H9 (cell line): ENCODE results near the gene CCM2. TPM values are rescaled to one million over a fixed set of nuclear protein-coding genes. Genes with fewer than 3 reads are reported as not detected.

Experiments
- DNase-seq: peaks from one replicate; pipeline ENCODE4 v3.0.0-alpha.2; 2017
- H2AFZ ChIP-seq: one replicate; pipeline ENCODE4 v1.6.1; 2013; ENCODE audit warnings: mild to moderate bottlenecking, low read length, control low read depth, moderate library complexity
- H2AK5ac ChIP-seq: 2 replicates; pipeline ENCODE4 v1.6.1; 2013; ENCODE audit warnings: low read length, control low read depth, mixed read lengths; ENCODE audit not compliant: insufficient read length
- H2BK120ac ChIP-seq: one replicate; pipeline ENCODE4 v1.6.1; 2013; ENCODE audit warnings: low read depth, mild to moderate bottlenecking, low read length, control low read depth, inconsistent platforms; ENCODE audit not compliant: poor library complexity, severe bottlenecking
- H2BK12ac ChIP-seq: 2 replicates; pipeline ENCODE4 v1.6.1; 2013; ENCODE audit warnings: low read length, control low read depth, mixed read lengths, low read depth; ENCODE audit not compliant: insufficient read length
- H2BK15ac ChIP-seq: 2 replicates; pipeline ENCODE4 v1.6.1; 2013; ENCODE audit warnings: low read depth, low read length, control low read depth
- H2BK20ac ChIP-seq: one replicate; pipeline ENCODE4 v1.6.1; 2013; ENCODE audit warnings: low read depth, mild to moderate bottlenecking, low read length, control low read depth, inconsistent platforms; ENCODE audit not compliant: poor library complexity, severe bottlenecking
- H2BK5ac ChIP-seq: 2 replicates; pipeline ENCODE4 v1.6.1; 2013; ENCODE audit warnings: low read length, control low read depth, mixed read lengths; ENCODE audit not compliant: insufficient read length
- H3K14ac ChIP-seq: 2 replicates; pipeline ENCODE4 v1.6.1; 2013; ENCODE audit warnings: low read length, control low read depth; ENCODE audit not compliant: insufficient read depth
- H3K18ac ChIP-seq: 2 replicates; pipeline ENCODE4 v1.6.1; 2013; ENCODE audit warnings: low read depth, mild to moderate bottlenecking, mixed read lengths, low read length, control low read depth; ENCODE audit not compliant: insufficient read length
- H3K23ac ChIP-seq: 2 replicates; pipeline ENCODE4 v1.6.1; 2013; ENCODE audit warnings: low read length, control low read depth, mixed read lengths, low read depth; ENCODE audit not compliant: insufficient read length
- H3K23me2 ChIP-seq: 2 replicates; pipeline ENCODE4 v1.6.1; 2013; ENCODE audit warnings: low read depth, mild to moderate bottlenecking, mixed read lengths, low read length, control low read depth; ENCODE audit not compliant: insufficient read length, poor library complexity, severe bottlenecking
- H3K27ac ChIP-seq: 2 replicates; pipeline ENCODE4 v1.5.1; 2013; ENCODE audit warnings: low read length, control low read depth, mixed read lengths, low read depth; ENCODE audit not compliant: insufficient read length
- H3K27me3 ChIP-seq: 2 replicates; pipeline ENCODE4 v1.6.1; 2013; ENCODE audit warnings: low read length, control low read depth, inconsistent platforms; ENCODE audit not compliant: insufficient read depth
- H3K4ac ChIP-seq: 2 replicates; pipeline ENCODE4 v1.6.1; 2013; ENCODE audit warnings: low read depth, mild to moderate bottlenecking, control low read depth, inconsistent platforms, low read length, moderate library complexity
- H3K4me1 ChIP-seq: 2 replicates; pipeline ENCODE4 v1.6.1; 2013; ENCODE audit warnings: low read length, control low read depth, inconsistent platforms; ENCODE audit not compliant: insufficient read depth
- H3K4me2 ChIP-seq: 2 replicates; pipeline ENCODE4 v1.6.1; 2013; ENCODE audit warnings: low read length, control low read depth, mixed read lengths; ENCODE audit not compliant: insufficient read length, insufficient read depth
- H3K56ac ChIP-seq: 2 replicates; pipeline ENCODE4 v1.6.1; 2013; ENCODE audit warnings: low read depth, mild to moderate bottlenecking, mixed read lengths, low read length, control low read depth; ENCODE audit not compliant: insufficient read length
- H3K79me1 ChIP-seq: 2 replicates; pipeline ENCODE4 v1.6.1; 2013; ENCODE audit warnings: low read depth, mild to moderate bottlenecking, moderate library complexity, low read length, control low read depth, inconsistent platforms; ENCODE audit not compliant: insufficient read depth, poor library complexity, severe bottlenecking
- H3K79me2 ChIP-seq: 2 replicates; pipeline ENCODE4 v1.6.1; 2013; ENCODE audit warnings: low read length, control low read depth, inconsistent platforms; ENCODE audit not compliant: insufficient read depth
- H3K9ac ChIP-seq: 2 replicates; pipeline ENCODE4 v1.6.1; 2013; ENCODE audit warnings: low read length, control low read depth, mixed read lengths; ENCODE audit not compliant: insufficient read length; ENCODE audit errors: extremely low read depth
- H3K9me3 ChIP-seq: one replicate; pipeline ENCODE4 v1.6.1; 2013; ENCODE audit warnings: low read depth, low read length, inconsistent platforms; ENCODE audit not compliant: control insufficient read depth
- H3T11ph ChIP-seq: one replicate; pipeline ENCODE4 v1.6.1; 2013; ENCODE audit warnings: mild to moderate bottlenecking, low read length, control low read depth, inconsistent platforms
- H4K20me1 ChIP-seq: one replicate; pipeline ENCODE4 v1.6.1; 2013; ENCODE audit not compliant: control insufficient read depth, insufficient read length, insufficient read depth
- H4K5ac ChIP-seq: 2 replicates; pipeline ENCODE4 v1.6.1; 2013; ENCODE audit warnings: low read depth, mild to moderate bottlenecking, mixed read lengths, low read length, control low read depth; ENCODE audit not compliant: insufficient read length
- H4K8ac ChIP-seq: replicated peaks from 2 replicates; pipeline ENCODE4 v1.6.1; 2013; ENCODE audit warnings: low read length, control low read depth, mixed read lengths, low read depth; ENCODE audit not compliant: insufficient read length
- H4K91ac ChIP-seq: 2 replicates; pipeline ENCODE4 v1.6.1; 2013; ENCODE audit warnings: low read depth, mild to moderate bottlenecking, moderate library complexity, mixed read lengths, low read length, control low read depth; ENCODE audit not compliant: insufficient read length
- H3K27ac Mint-ChIP-seq, 3 experiments: 2 replicates in 2 of 3; 3 replicates in 1 of 3; pipeline ENCODE4 v1.8.0; 2020 to 2021; ENCODE audit warnings: mixed read lengths in 3 of 3, mild to moderate bottlenecking in 1 of 3, moderate library complexity in 1 of 3
- H3K27me3 Mint-ChIP-seq: 2 replicates; pipeline ENCODE4 v1.8.0; 2021; ENCODE audit warnings: low read depth, mild to moderate bottlenecking, moderate library complexity, mixed read lengths
- H3K36me3 Mint-ChIP-seq, 3 experiments: 2 replicates in 2 of 3; 3 replicates in 1 of 3; pipeline ENCODE4 v1.8.0; 2020 to 2021; ENCODE audit warnings: low read depth in 3 of 3, mixed read lengths in 3 of 3; ENCODE audit not compliant: insufficient read depth in 1 of 3
- H3K4me1 Mint-ChIP-seq, 2 experiments: 2 replicates each; pipeline ENCODE4 v1.8.0; 2020; ENCODE audit warnings: mixed read lengths in 2 of 2
- H3K4me3 Mint-ChIP-seq, 2 experiments: 2 replicates in 1 of 2; 3 replicates in 1 of 2; pipeline ENCODE4 v1.8.0; 2020 to 2021; ENCODE audit warnings: mild to moderate bottlenecking in 2 of 2, mixed read lengths in 2 of 2, moderate library complexity in 1 of 2
- H3K9me3 Mint-ChIP-seq, 2 experiments: 2 replicates in 1 of 2; 3 replicates in 1 of 2; pipeline ENCODE4 v1.8.0; 2020; ENCODE audit warnings: mild to moderate bottlenecking in 2 of 2, mixed read lengths in 2 of 2, moderate library complexity in 1 of 2
- CTCF ChIP-seq: fragments of 200-600 bp; sonication (generic); conservative IDR thresholded peaks from 3 replicates; pipeline ENCODE4 v1.8.0; 2021; ENCODE audit warnings: antibody characterized with exemption, mild to moderate bottlenecking
- WGBS: extraction: QIAGEN DNeasy Blood & Tissue Kit; methylation state at CpG from one replicate; pipeline ENCODE4 v1.1.7; 2013; ENCODE audit warnings: missing lambda C conversion rate, low lambda C conversion rate, mixed read lengths; ENCODE audit not compliant: insufficient read length; ENCODE audit errors: extremely low coverage; 5-methylcytosine and 5-hydroxymethylcytosine counted together
- total RNA-seq: library from RNA; stranded (reverse); gene quantifications from 2 replicates; pipeline ENCODE4 v1.2.1, GENCODE V29; 2021

CCM2 gene
- total RNA-seq, 1 experiment from 2014 or later: 30.4 TPM

- H3K36me3 Mint-ChIP-seq: peaks cover 23 to 79% (median 68%) of the 10 kb centered on the region in 3 experiments
- no peak overlapping the region for H2BK15ac ChIP-seq
- peak overlapping the region in 1 of 2 experiments; percentile 40; a peak in 1 of 5 replicates for H3K4me3 Mint-ChIP-seq
- no peaks in the 10 kb centered on the region for H3K27me3 Mint-ChIP-seq
- H2AFZ ChIP-seq: no peak overlapping the region
- no peak for TF ChIP-seq CTCF
- H3K9me3 Mint-ChIP-seq: no peaks in the 10 kb centered on the region
- no peak overlapping the region for H3K4ac ChIP-seq
- no CpG with 5 or more reads among the region's 12 CpGs for WGBS
- H4K91ac ChIP-seq: no peak overlapping the region
- H3K27ac Mint-ChIP-seq: no peak overlapping the region
- no peaks in the 10 kb centered on the region for H3K79me1 ChIP-seq
- H3K23me2 ChIP-seq: no peaks in the 10 kb centered on the region
- no peak overlapping the region for H2BK12ac ChIP-seq
- no peak for DNase-seq
- H3K18ac ChIP-seq: no peak overlapping the region
- no peak overlapping the region for H3K4me2 ChIP-seq
- no peaks in the 10 kb centered on the region for H3K4me1 ChIP-seq
- H3K27me3 ChIP-seq: no peaks in the 10 kb centered on the region
- no peak overlapping the region for H3K27ac ChIP-seq
- no peak overlapping the region for H3T11ph ChIP-seq
- H3K23ac ChIP-seq: no peak overlapping the region
- no peak overlapping the region for H2BK20ac ChIP-seq
- no peaks in the 10 kb centered on the region for H3K79me2 ChIP-seq
- no peak overlapping the region for H4K5ac ChIP-seq
- H3K4me1 Mint-ChIP-seq: no peaks in the 10 kb centered on the region
- H2BK5ac ChIP-seq: no peak overlapping the region
- no peaks in the 10 kb centered on the region for H4K20me1 ChIP-seq
- H2AK5ac ChIP-seq: no peak overlapping the region
- no peak overlapping the region for H3K9ac ChIP-seq
- no peak overlapping the region for H3K56ac ChIP-seq
- no peak overlapping the region for H2BK120ac ChIP-seq
- H3K14ac ChIP-seq: no peak overlapping the region
- no peak overlapping the region for H4K8ac ChIP-seq
- H3K9me3 ChIP-seq: no peaks in the 10 kb centered on the region
Measured at GRCh38 chr7:45101748-45102147, 101.7 kb downstream of the CCM2 start.
